NCI-H510A treated with DMSO at 0.1 percent for 48 hours (cell line): ENCODE data around the gene C13orf46.

Experiments
- DNase-seq: peaks from one replicate; lab custom pipeline; 2025; lab: John Stamatoyannopoulos, UW

Gene C13orf46

DNA sequence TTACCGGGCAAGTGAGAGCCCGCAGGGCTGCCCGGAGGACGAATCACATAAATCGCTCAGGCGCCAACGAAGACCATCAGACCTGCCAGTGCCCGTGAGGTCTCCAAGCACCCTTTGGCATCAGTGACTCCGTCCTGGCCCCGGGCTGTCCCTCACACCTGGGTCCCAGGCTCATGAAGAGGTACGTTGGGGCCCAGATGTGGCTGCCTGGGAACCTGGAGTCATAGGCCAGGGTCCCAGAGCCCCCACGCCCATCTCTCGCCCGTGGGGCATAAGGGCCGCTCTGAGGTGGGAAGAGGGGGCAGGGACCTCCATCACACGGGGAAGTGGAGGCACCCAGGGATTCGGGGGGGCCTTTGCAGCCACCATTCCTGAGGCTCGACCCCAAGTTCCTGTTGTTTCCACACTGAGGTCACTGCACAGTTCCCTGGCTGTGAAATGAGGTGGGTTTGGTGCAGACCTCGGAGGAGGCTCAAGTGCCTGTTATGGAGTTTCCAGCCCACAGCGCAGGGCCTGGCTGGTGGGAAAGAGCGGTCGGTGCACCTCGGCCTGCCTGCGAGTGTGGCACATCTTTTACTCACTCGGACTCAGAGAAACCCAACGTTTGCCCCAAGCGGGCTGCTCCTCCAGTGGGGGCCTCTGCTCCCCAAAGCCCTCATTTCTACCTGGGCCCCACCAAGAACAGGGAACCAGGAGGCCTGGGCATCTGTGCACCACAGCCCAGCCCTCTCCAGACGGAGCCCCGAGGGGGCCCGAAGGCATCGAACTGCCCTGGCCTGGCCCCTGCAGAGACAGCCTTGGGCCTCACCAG, 35.9 kb upstream of the C13orf46 start:
- DNase-seq: no peak

DNA sequence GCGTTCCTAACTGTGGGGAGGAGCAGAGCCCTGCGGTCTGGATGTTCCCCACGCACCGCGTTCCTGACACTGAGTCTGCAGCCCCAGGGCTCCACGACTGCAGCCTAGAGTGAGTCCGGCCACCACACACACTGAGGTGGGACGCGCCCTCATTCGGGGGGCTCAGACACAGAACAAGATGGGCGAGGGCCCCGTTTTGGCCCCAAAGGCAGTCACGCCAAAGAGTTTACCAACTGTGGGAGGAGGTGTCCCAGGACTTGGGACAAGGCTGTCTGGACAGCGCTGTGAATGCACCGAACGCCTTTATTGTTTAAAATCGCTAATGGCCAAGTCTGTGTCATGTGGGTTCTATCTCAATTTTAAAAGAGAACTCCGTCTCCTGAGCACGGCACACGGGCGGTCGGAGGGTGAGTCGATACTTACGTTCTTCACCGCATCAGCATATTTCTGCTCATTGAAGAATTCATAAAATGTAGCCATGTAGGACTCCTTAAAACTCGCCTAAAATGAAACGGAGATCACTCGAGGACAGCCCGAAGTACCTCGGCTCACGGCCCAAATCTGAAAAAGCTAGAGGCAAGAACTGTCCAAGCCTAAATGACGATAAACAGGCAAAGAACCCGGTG, 35.2 kb upstream of the C13orf46 start:
- no peak for DNase-seq

DNA sequence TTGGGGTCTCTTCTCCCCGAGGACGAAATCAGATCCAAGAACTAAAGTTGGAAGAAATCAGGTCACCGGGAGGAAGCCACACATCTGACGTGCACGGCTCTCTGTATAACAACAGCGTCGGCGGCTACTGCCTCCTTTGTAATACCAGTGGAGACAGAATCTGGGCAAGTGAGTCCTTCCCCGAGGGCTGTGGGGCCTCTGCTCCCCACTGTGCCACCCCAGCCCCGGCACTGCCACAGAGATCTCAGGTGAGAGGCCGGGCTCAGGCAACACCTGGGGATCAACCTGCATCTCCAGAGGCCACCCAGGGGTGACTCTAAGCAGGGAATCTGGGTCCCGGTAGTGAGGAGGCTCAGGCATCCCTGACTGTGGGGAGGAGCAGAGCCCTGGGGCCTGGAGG, 33.7 kb upstream of the C13orf46 start:
- no peak for DNase-seq

DNA sequence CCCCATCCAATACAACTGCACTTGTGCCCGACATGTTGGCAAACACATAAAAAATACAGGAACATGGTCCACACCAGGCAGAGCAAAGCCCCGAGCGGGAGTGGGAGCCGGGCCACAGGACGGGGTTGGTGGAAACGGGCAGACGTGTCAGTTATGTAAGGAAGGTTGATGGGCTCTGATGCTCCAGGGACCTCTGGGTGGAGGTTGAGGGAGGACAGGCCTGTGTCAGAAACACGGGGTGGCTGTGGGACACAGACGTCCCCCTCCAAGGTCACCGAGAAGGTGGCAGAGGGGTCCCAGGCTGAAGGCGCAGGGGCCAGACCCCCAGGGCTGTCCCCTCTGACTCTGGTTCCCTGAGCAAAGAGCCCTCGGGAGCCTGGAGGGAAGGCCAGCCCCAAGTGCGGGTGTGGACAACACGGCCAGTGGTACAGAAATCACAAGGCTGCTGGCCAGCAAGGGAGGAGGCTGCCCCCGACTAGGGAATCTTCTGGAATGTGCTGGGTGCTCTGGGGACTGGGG, 31.4 kb upstream of the C13orf46 start:
- no peak for DNase-seq

GRCh38 chr13:114004420-114005205, 30.7 kb upstream of the C13orf46 start:
- DNase-seq: no peak

GRCh38 chr13:114002771-114003321, 29.0 kb upstream of the C13orf46 start:
- no peak for DNase-seq

- DNase-seq: no peak
These were observed 28.2 kb upstream of the C13orf46 start for GRCh38 chr13:114002009-114002544.

GRCh38 chr13:114001331-114002008, 27.6 kb upstream of the C13orf46 start:
- DNase-seq: no peak

DNA sequence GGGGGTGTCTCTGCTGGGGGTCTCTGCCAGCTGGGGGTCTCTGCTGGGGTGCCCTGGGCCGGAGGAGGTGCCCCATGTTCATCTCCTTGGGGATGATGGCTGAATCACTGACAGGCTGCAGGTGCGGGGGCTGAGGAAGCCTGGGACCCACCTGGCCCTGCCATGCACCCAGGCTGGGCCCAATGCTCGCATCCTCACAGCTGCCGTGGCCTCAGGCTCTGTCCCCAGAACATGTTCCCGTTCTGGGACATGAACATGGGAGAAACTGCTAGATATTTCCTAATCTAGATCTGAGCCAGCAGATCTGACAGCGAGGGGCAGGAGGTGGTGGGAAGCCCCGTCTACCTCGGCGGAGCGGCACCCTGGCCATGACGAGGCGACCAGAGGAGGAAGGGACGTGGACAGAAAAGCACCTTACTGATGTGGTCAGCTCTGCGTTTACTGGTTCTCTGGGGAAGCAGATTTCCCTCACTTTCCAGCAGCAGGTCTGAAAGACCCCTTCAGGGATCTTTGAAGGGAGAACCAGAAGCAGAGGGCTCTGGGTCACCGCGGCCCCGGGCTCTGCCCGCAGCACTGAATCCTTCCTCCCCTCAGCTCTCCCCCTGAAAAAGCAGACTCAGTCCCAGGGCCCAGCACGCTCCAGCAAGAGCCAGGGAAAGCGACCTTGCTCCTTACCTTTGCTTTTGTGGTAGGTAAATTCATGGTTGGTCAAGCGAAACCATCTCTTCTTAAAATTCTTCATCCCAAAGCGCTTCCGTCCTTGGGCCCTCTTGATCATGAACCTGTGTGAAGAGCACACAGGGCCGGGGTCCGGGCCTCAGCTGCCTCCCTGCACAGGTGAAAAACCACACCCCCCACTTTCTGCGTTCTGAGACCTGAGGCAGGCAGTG, 26.5 kb upstream of the C13orf46 start:
- no peak for DNase-seq

GRCh38 chr13:113999618-113999910, 25.7 kb upstream of the C13orf46 start:
- DNase-seq: no peak

GRCh38 chr13:113998781-113999617, 25.1 kb upstream of the C13orf46 start:
- DNase-seq: no peak

DNA sequence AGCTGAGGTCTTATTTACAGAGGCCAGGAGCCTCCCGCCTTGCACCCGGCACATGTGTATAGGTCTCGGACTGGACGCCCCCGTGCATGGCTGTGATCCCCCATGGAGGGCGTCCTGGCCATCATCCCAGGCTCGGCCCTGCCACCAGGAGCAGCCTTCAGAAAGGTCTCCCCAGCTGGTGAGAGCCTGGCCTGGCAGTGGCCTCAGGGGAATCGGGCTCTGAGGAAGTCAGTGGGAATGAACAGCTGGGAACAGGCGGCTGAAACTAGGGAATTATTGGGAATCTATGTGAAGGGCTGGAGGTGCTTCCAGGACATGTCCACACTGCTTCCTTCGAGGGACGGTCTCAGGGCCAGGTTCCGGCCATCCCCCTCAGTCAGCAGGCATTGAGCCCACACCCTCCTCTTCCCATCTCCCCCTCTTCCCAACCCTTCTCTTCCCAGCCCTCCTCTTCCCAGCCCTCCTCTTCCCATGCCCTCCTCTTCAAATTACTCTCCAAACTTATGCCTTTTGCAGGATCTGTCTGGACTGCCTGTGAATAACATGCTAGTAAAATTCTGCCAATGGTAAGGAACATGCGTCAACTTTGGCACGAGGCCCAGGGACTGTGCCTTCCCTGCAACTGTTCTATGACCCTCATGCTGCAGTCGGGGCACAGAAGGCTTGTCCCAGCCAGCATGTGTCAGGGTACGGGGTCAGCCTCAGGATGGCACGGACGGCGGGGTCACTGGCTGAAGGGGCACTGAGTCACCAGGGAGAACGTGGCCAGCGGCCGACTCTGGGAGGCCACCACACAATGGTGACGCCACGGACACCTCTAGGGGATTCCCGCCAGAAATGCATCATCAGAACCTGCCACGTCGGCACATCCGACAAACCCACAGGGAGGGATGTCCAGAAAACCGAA, 24.2 kb upstream of the C13orf46 start:
- no peak for DNase-seq

GRCh38 chr13:113996912-113997745, 23.3 kb upstream of the C13orf46 start:
- no peak for DNase-seq

DNA sequence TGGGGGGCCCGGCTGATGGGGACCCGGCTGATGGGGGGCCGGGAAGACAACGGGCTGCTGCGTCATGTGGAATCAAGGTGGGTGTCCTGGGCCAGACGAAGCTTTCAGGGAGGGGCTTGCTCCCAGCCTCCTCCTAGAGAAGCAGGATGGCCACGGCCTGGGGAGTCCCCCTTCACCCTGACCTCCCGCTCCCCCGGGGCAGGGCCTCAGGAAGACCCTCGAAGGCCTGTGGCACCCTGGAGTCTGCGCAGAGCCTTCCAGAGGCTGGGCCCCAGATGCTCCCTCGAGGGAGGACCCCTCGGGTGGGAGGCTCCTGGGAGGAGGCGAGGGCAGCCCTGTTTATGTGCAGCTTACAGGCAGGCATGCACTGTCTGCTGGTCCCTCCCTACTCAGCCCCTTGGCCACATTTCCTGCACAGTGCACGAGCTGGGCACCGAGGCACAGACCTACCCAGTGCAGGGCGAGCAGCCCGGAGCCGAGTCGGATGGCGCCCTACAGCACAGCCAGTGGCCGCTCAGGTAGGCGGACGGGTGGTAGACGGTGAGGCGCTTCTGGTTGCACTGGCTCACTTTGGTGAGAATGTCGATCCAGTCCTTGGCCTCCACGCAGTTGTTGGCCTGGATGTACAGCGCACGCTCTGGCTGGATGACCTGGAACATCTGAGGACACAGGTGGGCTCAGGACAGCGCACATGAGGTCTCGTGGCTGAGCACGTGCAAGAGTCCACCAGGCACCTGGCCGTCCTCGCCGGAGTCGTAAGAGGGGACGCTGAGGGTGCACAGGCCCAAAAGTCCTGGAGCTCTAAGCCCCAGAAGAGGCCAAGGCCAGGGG, 22.4 kb upstream of the C13orf46 start:
- no peak for DNase-seq

- DNase-seq: no peak
These were observed 21.2 kb upstream of the C13orf46 start for GRCh38 chr13:113995051-113995601.

GRCh38 chr13:113992276-113993005, 18.6 kb upstream of the C13orf46 start:
- DNase-seq: no peak
